ENCODE results near the gene LPP. TPM values are rescaled to one million over a fixed set of nuclear protein-coding genes. Genes with fewer than 3 reads are reported as not detected.

The LPP gene
- total RNA-seq, 1 experiment from 2014 or later: 20.4 TPM

- Histone ChIP-seq H3F3A (ENCODE audit: low read length, unreplicated experiment) (no peaks in the 10 kb centered on the region), H3K4me1 (ENCODE audit: insufficient read depth, low read length) (peaks cover 31% of the 10 kb centered on the region), H3K27me3 (ENCODE audit: low read length) (no peaks in the 10 kb centered on the region), H3K9me2 (replicated peaks; ENCODE audit: low read length) (no peaks in the 10 kb centered on the region), H3K27ac (ENCODE audit: low read length) (peak overlapping the region; percentile 95), H3K9me3 (ENCODE audit: low read length) (no peaks in the 10 kb centered on the region), H3K9ac (ENCODE audit: low read length) (peak overlapping the region; percentile 54), H4K20me1 (ENCODE audit: low read length) (0 out of 2 replicates have a peak, but pooled peaks cover 4% of the 10 kb centered on the region), H3K4me2 (ENCODE audit: low read length) (peak overlapping the region; percentile 63), H3K79me2 (ENCODE audit: low read length) (peaks cover 98% of the 10 kb centered on the region), H3K36me3 (ENCODE audit: low read depth, low read length) (0 out of 2 replicates have a peak, but pooled peaks cover 2% of the 10 kb centered on the region), H3K4me3 (ENCODE audit: low read length) (peak overlapping the region; percentile 11; the same call in 1 of the 2 replicates), H2AFZ (ENCODE audit: low read length) (no peak overlapping the region)
- ChIA-PET CTCF (no interaction called here), POLR2A (ENCODE audit: unreplicated experiment) (interaction anchor here (0.8 kb wide), 1 partner anchor 34 kb away, joined by 7 read pairs; no protein-coding TSS in a partner anchor)
- peak; percentile 91 for DNase-seq
- ATAC-seq: peak; percentile 90
- TF ChIP-seq CTCF (conservative IDR thresholded peaks at IDR 0.05; ENCODE audit: low read depth, low read length) (no peak), EZH2 (IDR thresholded peaks at IDR 0.05; ENCODE audit: low read length, unreplicated experiment) (no peak), EZH2phosphoT487 (IDR thresholded peaks at IDR 0.05; ENCODE audit: borderline replicate concordance, low read length) (no peak)
- no TSS peak for BruUV-seq (replicated peaks)
- intact Hi-C loops (cut with micrococcal nuclease): no loop called here
Measured at GRCh38 chr3:188164248-188164687, 10.3 kb downstream of the LPP start.

GRCh38 chr3:188165596-188165995 lies 11.6 kb downstream of the LPP start:
- H3K36me3 ChIP-seq (ENCODE audit: low read depth, low read length): 0 out of 2 replicates have a peak, but pooled peaks cover 2% of the 10 kb centered on the region
- 0 out of 2 replicates have a peak, but pooled peaks cover 2% of the 10 kb centered on the region for H4K20me1 ChIP-seq (ENCODE audit: low read length)
- H3K9ac ChIP-seq (ENCODE audit: low read length): no peak overlapping the region
- CTCF ChIA-PET: no interaction called here
- H3K9me2 ChIP-seq (replicated peaks; ENCODE audit: low read length): no peaks in the 10 kb centered on the region
- H3K79me2 ChIP-seq (ENCODE audit: low read length): peaks cover 93% of the 10 kb centered on the region
- DNase-seq (no peak), ATAC-seq (no peak)
- H2AFZ ChIP-seq (ENCODE audit: low read length): no peak overlapping the region
- intact Hi-C loops (cut with micrococcal nuclease): no loop called here
- BruUV-seq (replicated peaks): no TSS peak
- no peak overlapping the region for H3K4me3 ChIP-seq (ENCODE audit: low read length)
- peaks cover 40% of the 10 kb centered on the region for H3K4me1 ChIP-seq (ENCODE audit: insufficient read depth, low read length)
- TF ChIP-seq EZH2phosphoT487 (IDR thresholded peaks at IDR 0.05; ENCODE audit: borderline replicate concordance, low read length): no peak
- TF ChIP-seq CTCF (conservative IDR thresholded peaks at IDR 0.05; ENCODE audit: low read depth, low read length): no peak
- TF ChIP-seq EZH2 (IDR thresholded peaks at IDR 0.05; ENCODE audit: low read length, unreplicated experiment): no peak
- H3F3A ChIP-seq (ENCODE audit: low read length, unreplicated experiment): no peaks in the 10 kb centered on the region
- no peak overlapping the region for H3K27ac ChIP-seq (ENCODE audit: low read length)
- H3K9me3 ChIP-seq (ENCODE audit: low read length): no peaks in the 10 kb centered on the region
- no peaks in the 10 kb centered on the region for H3K27me3 ChIP-seq (ENCODE audit: low read length)
- POLR2A ChIA-PET (ENCODE audit: unreplicated experiment): interaction anchor here (0.6 kb wide), 1 partner anchor 93 kb away, joined by 4 read pairs; no protein-coding TSS in a partner anchor
- H3K4me2 ChIP-seq (ENCODE audit: low read length): no peak overlapping the region

GRCh38 chr3:188166441-188166840 lies 12.5 kb downstream of the LPP start:
- H3K79me2 ChIP-seq (ENCODE audit: low read length): peaks cover 93% of the 10 kb centered on the region
- no peak overlapping the region for H3K27ac ChIP-seq (ENCODE audit: low read length)
- intact Hi-C loops (cut with micrococcal nuclease): no loop called here
- H4K20me1 ChIP-seq (ENCODE audit: low read length): no peaks in the 10 kb centered on the region
- TF ChIP-seq CTCF (conservative IDR thresholded peaks at IDR 0.05; ENCODE audit: low read depth, low read length): no peak
- TF ChIP-seq EZH2phosphoT487 (IDR thresholded peaks at IDR 0.05; ENCODE audit: borderline replicate concordance, low read length): no peak
- TF ChIP-seq EZH2 (IDR thresholded peaks at IDR 0.05; ENCODE audit: low read length, unreplicated experiment): no peak
- no peak overlapping the region for H3K4me2 ChIP-seq (ENCODE audit: low read length)
- ChIA-PET CTCF (no interaction called here), POLR2A (ENCODE audit: unreplicated experiment) (interaction anchor here (0.7 kb wide), 1 partner anchor 16 kb away, joined by 4 read pairs; no protein-coding TSS in a partner anchor)
- no peak overlapping the region for H3K9ac ChIP-seq (ENCODE audit: low read length)
- no peak overlapping the region for H2AFZ ChIP-seq (ENCODE audit: low read length)
- ATAC-seq: no peak
- no peak for DNase-seq
- no peak overlapping the region for H3K4me3 ChIP-seq (ENCODE audit: low read length)
- H3K9me3 ChIP-seq (ENCODE audit: low read length): no peaks in the 10 kb centered on the region
- no TSS peak for BruUV-seq (replicated peaks)
- H3K27me3 ChIP-seq (ENCODE audit: low read length): no peaks in the 10 kb centered on the region
- H3K36me3 ChIP-seq (ENCODE audit: low read depth, low read length): peaks cover 2% of the 10 kb centered on the region; the same call in 1 of the 2 replicates
- H3F3A ChIP-seq (ENCODE audit: low read length, unreplicated experiment): no peaks in the 10 kb centered on the region
- H3K4me1 ChIP-seq (ENCODE audit: insufficient read depth, low read length): peaks cover 49% of the 10 kb centered on the region
- no peaks in the 10 kb centered on the region for H3K9me2 ChIP-seq (replicated peaks; ENCODE audit: low read length)

Data from PC-3 (cell line).